NCI-H2107 treated with DMSO at 0.1 percent for 48 hours (cell line): ENCODE data around the gene PRAMEF12.
"Not testable (repeated sequence)": the region's sequence is repeated elsewhere in the genome, so short reads cannot be mapped to it uniquely, and the experiment has no call there.

Experiments used
- DNase-seq: peaks from one replicate; lab custom pipeline; 2025; ENCODE audit not compliant: unreplicated experiment; lab: John Stamatoyannopoulos, UW

The PRAMEF12 gene

GRCh38 chr1:12770620-12771019 lies 2.9 kb upstream of the PRAMEF12 start:
- DNase-seq = no peak

- no peak for DNase-seq
These were observed 2.4 kb upstream of the PRAMEF12 start for GRCh38 chr1:12771186-12771585.

- no peak for DNase-seq
These were observed 1.0 kb upstream of the PRAMEF12 start for GRCh38 chr1:12772520-12772919.

GRCh38 chr1:12774801-12775345 lies 1.3 kb downstream of the PRAMEF12 start:
- no peak for DNase-seq

GRCh38 chr1:12775443-12775842 lies 1.9 kb downstream of the PRAMEF12 start:
- DNase-seq = no peak

GRCh38 chr1:12776801-12777557 lies 3.4 kb downstream of the PRAMEF12 start:
- DNase-seq = no peak

- DNase-seq = no peak
These were observed 4.5 kb downstream of the PRAMEF12 start for GRCh38 chr1:12778061-12778460.

GRCh38 chr1:12778907-12779306 lies 5.4 kb downstream of the PRAMEF12 start:
- DNase-seq = no peak

GRCh38 chr1:12781488-12781887 lies 8.0 kb downstream of the PRAMEF12 start:
- not testable (repeated sequence) for DNase-seq

- DNase-seq = not testable (repeated sequence)
These were observed 10.2 kb downstream of the PRAMEF12 start for GRCh38 chr1:12783783-12784182.

GRCh38 chr1:12784729-12785128 lies 11.2 kb downstream of the PRAMEF12 start:
- DNase-seq = not testable (repeated sequence)

GRCh38 chr1:12791097-12791496 lies 17.6 kb downstream of the PRAMEF12 start, which contains the start of gene PRAMEF1:
PRAMEF1 (plus strand) TSS chr1:12791397; CDS start chr1:12793228, 1,831 bp downstream.
- not testable (repeated sequence) for DNase-seq

- DNase-seq = no peak
These were observed 25.4 kb downstream of the PRAMEF12 start for GRCh38 chr1:12798911-12799310.

- no peak for DNase-seq
These were observed 26.2 kb downstream of the PRAMEF12 start for GRCh38 chr1:12799730-12800129.

GRCh38 chr1:12809933-12810332 lies 36.4 kb downstream of the PRAMEF12 start:
- no peak for DNase-seq

- DNase-seq = no peak
These were observed 37.3 kb downstream of the PRAMEF12 start for GRCh38 chr1:12810691-12811408.

- no peak for DNase-seq
These were observed 37.9 kb downstream of the PRAMEF12 start for GRCh38 chr1:12811409-12811784.

GRCh38 chr1:12819061-12819460 lies 45.5 kb downstream of the PRAMEF12 start:
- DNase-seq = not testable (repeated sequence)
